Right lobe of liver (tissue), 6 donors: ENCODE data around the gene NEGR1. TPM values are rescaled to one million over a fixed set of nuclear protein-coding genes. Genes with fewer than 3 reads are reported as not detected.

Experiments used
- ATAC-seq, 4 donors: fragments of 200-7000 bp; cut with Tn5 transposase; one replicate each; pipeline ENCODE4 v1.9.1; 2020; ENCODE audit warnings: mild to moderate bottlenecking in 4 of 4, moderate library complexity in 4 of 4
- DNase-seq, 3 donors: peaks; one replicate each; pipeline ENCODE4 v3.0.0-alpha.2; 2020
- H3K27ac ChIP-seq, 3 donors: fragments of 200-600 bp; one replicate each; pipeline ENCODE4 v1.8.0; 2022
- H3K27me3 ChIP-seq, 2 donors: fragments of 200-600 bp; one replicate each; pipeline ENCODE4 v1.8.0; 2022
- H3K36me3 ChIP-seq, 4 donors: fragments of 200-600 bp; sonication (generic) in 1 of 4; one replicate each; pipeline versions ENCODE4 v1.5.1 to v1.8.0; 2017 to 2022; ENCODE audit warnings: control low read depth in 1 of 4
- H3K4me1 ChIP-seq, 4 donors: fragments of 200-600 bp; sonication (generic) in 1 of 4; one replicate each; pipeline versions ENCODE4 v1.5.1 to v1.8.0; 2017 to 2022; ENCODE audit warnings: control low read depth in 1 of 4
- H3K4me3 ChIP-seq, 3 donors: fragments of 200-600 bp; one replicate each; pipeline ENCODE4 v1.8.0; 2022
- H3K9me3 ChIP-seq, 4 donors: fragments of 200-600 bp; sonication (generic) in 1 of 4; one replicate each; pipeline versions ENCODE4 v1.5.1 to v1.8.0; 2017 to 2022; ENCODE audit warnings: control low read depth in 1 of 4
- CTCF ChIP-seq, 4 donors: fragments of 200-600 bp in 3 of 4; fragments of 450-650 bp in 1 of 4; IDR thresholded peaks; one replicate each; pipeline versions ENCODE4 v1.5.1 to v1.8.0; 2016 to 2022; ENCODE audit warnings: antibody characterized with exemption in 4 of 4, mild to moderate bottlenecking in 2 of 4
- POLR2A ChIP-seq: fragments of 450-650 bp; IDR thresholded peaks from one replicate; pipeline ENCODE4 v1.6.1; 2017; ENCODE audit warnings: antibody characterized with exemption, mild to moderate bottlenecking
- WGBS: methylation state at CpG from one replicate; pipeline ENCODE4 v1.1.6; 2018; ENCODE audit warnings: low coverage, low lambda C conversion rate; ENCODE audit not compliant: insufficient coverage; ENCODE audit errors: missing lambda C conversion rate; 5-methylcytosine and 5-hydroxymethylcytosine counted together
- intact Hi-C, 2 donors: fragments of 100-400 bp; cut with DNase I; formaldehyde crosslinking; loops; one replicate each; pipeline versions ENCODE4 v1.11.2 to v1.14.1; 2022
- total RNA-seq, 6 experiments: library from RNA; depleted of rRNA in 2 of 6; stranded (reverse); fragments of >200 nt in 2 of 6; fragmentation: NEBNext Ultra II Directional in 3 of 6; extraction: Animal tissue kit (Norgen Biotek cat#: 25700) in 3 of 6; gene quantifications; one replicate each; pipeline versions ENCODE4 v1.1.0 to v1.2.4, GENCODE V29; 2016 to 2023
- donor health status: DM: no; HTN: yes; CAD: no.
- donor health status: DM: no; HTN: no; CAD: no.
- donor health status: DM: no; HTN: no; CAD: no.
- donor health status: DM: no; HTN: yes; CAD: no.
- donor health status: DM: no; HTN: yes; CAD: no.

NEGR1 gene
- total RNA-seq, 6 experiments from 2014 or later: 0.02 to 0.31 (median 0.14) TPM

GRCh38 chr1:71413441-71414175 lies 868.7 kb downstream of the NEGR1 start:
- Histone ChIP-seq H3K9me3 (no peaks in the 10 kb centered on the region), H3K27ac (no peak overlapping the region), H3K4me1 (no peaks in the 10 kb centered on the region), H3K36me3 (no peaks in the 10 kb centered on the region), H3K27me3 (no peaks in the 10 kb centered on the region), H3K4me3 (no peak overlapping the region)
- intact Hi-C loops: no loop called here
- TF ChIP-seq POLR2A: no peak
- TF ChIP-seq CTCF (IDR thresholded peaks at IDR 0.05): no peak
- 13% methylated on average over 3 of the region's 3 CpGs for WGBS
- DNase-seq (no peak), ATAC-seq (no peak)

GRCh38 chr1:71400050-71400449 lies 882.3 kb downstream of the NEGR1 start:
- TF ChIP-seq POLR2A (no peak), CTCF (IDR thresholded peaks at IDR 0.05) (no peak)
- no peak for ATAC-seq

GRCh38 chr1:71399594-71399993 lies 882.7 kb downstream of the NEGR1 start:
- H3K9me3 ChIP-seq: no peaks in the 10 kb centered on the region
- intact Hi-C loops: no loop called here
- DNase-seq (no peak), ATAC-seq (no peak)
- no peaks in the 10 kb centered on the region for H3K36me3 ChIP-seq
- H3K27me3 ChIP-seq: no peaks in the 10 kb centered on the region
- H3K4me3 ChIP-seq: no peak overlapping the region
- WGBS: 35% methylated on average over 2 of the region's 2 CpGs
- H3K27ac ChIP-seq: no peak overlapping the region
- TF ChIP-seq POLR2A (no peak), CTCF (IDR thresholded peaks at IDR 0.05) (no peak)
- no peaks in the 10 kb centered on the region for H3K4me1 ChIP-seq

More at GRCh38 chr1:71400050-71400449, 882.3 kb downstream of the NEGR1 start:
- Histone ChIP-seq H3K4me1 (no peaks in the 10 kb centered on the region), H3K27ac (no peak overlapping the region), H3K4me3 (no peak overlapping the region), H3K9me3 (no peaks in the 10 kb centered on the region), H3K27me3 (no peaks in the 10 kb centered on the region), H3K36me3 (no peaks in the 10 kb centered on the region)
- intact Hi-C loops: no loop called here
- DNase-seq: no peak

- no peak overlapping the region for H3K27ac ChIP-seq
- H3K36me3 ChIP-seq: no peaks in the 10 kb centered on the region
- H3K9me3 ChIP-seq: no peaks in the 10 kb centered on the region
- no peak for ATAC-seq
- no peak for DNase-seq
- H3K27me3 ChIP-seq: no peaks in the 10 kb centered on the region
- no peaks in the 10 kb centered on the region for H3K4me1 ChIP-seq
- TF ChIP-seq POLR2A (no peak), CTCF (IDR thresholded peaks at IDR 0.05) (no peak)
- intact Hi-C loops: no loop called here
- no peak overlapping the region for H3K4me3 ChIP-seq
Measured at GRCh38 chr1:71393301-71393700, 889.0 kb downstream of the NEGR1 start.

- DNase-seq (no peak), ATAC-seq (no peak)
- H3K27me3 ChIP-seq: no peaks in the 10 kb centered on the region
- H3K36me3 ChIP-seq: no peaks in the 10 kb centered on the region
- no peaks in the 10 kb centered on the region for H3K9me3 ChIP-seq
- no peaks in the 10 kb centered on the region for H3K4me1 ChIP-seq
- 58% methylated on average over 2 of the region's 2 CpGs for WGBS
- no peak overlapping the region for H3K27ac ChIP-seq
- H3K4me3 ChIP-seq: no peak overlapping the region
- no peak for TF ChIP-seq CTCF (IDR thresholded peaks at IDR 0.05)
- no peak for TF ChIP-seq POLR2A
- intact Hi-C loops: no loop called here
Measured at GRCh38 chr1:71390518-71390917, 891.8 kb downstream of the NEGR1 start.
